ENCODE measurements around the gene CYRIA. TPM values are rescaled to one million over a fixed set of nuclear protein-coding genes. Genes with fewer than 3 reads are reported as not detected.

Gene CYRIA
- polyA plus RNA-seq, 12 donors, result 4.3 to 8.9 (median 6.4) TPM; not detected in 1

- no peak for DNase-seq
These were observed 15.1 kb downstream of the CYRIA start for GRCh38 chr2:16650287-16651249.

- DNase-seq, result no peak
These were observed 16.0 kb downstream of the CYRIA start for GRCh38 chr2:16649353-16650286.

DNA sequence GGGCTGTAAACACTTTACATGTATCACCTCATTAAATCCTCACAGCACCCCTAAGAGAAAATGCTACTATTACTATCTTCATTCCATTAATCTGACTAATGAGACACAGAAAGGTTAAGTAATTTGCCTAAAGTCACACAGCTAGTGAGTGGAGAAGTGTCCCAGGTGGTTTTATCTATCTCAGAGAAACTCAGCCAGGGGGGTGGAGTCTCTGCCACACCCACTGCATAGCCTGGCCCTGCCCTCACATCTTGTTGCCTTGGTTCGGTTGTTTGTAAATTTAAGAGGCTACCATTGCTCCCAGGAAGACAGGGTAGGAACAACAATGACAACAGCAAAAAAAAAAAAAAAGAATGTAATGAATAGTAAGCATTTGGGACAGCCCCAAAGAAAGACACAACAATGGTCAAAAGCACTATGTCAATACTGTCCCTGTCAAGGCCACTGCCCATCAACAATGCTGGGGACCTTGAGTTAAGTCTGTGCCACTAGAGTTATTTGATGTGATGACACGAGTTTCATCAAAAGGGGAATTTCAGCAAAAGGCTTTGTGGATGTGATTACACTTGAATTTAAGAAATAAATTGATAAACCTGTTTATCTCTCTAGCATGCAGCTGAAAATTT, 17.5 kb downstream of the CYRIA start:
- no peak for DNase-seq

- DNase-seq, result no peak
These were observed 19.7 kb downstream of the CYRIA start for GRCh38 chr2:16645775-16646559.

DNA sequence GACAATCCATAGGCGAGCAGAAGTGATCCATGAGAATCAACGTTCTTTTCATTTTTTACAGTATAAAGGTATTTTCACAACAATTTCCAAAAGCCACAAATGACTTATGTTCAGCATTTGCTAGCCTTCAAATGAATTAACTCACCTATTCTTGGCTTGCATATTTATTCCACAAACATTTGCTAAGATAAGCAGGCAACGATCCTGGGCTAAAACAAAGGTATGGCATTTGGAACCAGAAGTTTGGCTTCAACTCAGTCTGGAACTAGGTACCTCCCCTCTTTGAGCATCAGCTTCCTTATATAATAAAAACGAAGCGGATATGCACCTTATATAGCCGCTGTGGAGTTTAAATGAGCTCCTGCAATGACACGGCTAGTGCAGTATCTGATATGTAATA, 20.5 kb downstream of the CYRIA start:
- no peak for DNase-seq

DNA sequence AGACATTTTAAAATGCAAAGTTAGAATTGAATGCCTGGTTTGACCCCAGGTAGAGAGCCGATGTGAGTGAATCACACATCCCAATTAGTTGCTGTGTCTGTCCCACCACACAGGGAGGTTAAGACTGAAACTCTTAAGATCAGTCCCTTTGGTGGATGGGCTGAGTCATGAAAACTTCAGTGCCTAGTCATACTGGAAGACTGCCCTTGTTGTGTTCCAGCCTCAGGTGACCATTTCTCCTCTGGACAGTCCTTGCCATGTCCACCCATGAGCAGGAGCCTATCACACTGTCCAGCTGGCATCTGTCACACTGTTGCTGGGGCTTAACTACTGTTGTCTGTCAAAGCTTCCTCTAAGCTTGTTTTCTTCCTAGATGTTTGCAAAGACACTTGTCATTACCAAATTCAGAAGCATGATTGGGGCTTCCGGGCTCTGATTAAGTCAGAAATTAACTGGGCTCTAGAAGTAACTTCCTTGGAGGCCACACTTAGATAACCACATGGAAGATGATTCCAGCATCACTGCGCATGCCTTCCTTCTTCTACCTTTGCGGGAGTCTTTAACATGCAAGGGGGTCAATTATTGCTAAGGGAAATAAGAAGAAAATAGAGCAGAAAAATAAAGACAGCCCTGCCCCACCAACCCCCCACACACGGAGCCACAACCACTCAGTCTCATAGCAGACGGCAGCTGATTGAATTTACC, 21.3 kb downstream of the CYRIA start:
- no peak for DNase-seq

- DNase-seq, result no peak
These were observed 22.5 kb downstream of the CYRIA start for GRCh38 chr2:16643099-16643498.

GRCh38 chr2:16642088-16642487, 23.5 kb downstream of the CYRIA start:
- DNase-seq, result no peak

GRCh38 chr2:16641509-16641908, 24.1 kb downstream of the CYRIA start:
- DNase-seq, result no peak

- DNase-seq, result no peak
These were observed 24.8 kb downstream of the CYRIA start for GRCh38 chr2:16640867-16641266.

DNA sequence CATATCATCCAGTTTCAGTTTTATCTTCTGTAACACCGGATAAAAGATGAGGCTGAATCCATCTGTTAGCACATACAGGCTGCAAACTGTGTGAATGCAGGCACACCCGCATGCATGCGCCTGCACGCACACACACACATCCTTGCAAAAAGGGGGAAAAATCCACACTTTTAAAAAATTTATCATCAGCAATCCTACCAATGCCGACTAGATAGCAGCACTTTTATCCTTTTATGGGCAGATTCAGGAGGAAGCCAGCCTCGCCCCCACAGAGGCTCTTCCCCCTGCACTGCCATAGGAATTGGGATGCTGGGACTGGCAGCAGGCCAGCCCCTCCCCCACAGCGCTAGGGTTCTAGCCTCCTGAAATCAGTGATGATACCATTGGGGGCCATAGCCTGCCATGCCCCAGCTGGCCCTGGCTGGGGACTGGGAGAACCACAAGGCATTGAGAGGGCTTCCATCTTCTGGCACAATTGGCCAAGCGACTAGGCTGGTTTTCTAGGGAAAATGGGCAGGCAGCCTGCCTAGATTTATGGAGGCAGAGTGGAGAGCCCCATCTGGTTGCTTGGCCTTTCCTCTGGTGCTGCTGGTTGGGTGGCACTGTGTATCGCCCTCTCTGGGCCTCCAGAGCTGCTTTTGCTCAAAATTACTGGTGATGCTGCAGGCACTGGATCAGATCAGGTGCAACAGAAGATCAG, 25.5 kb downstream of the CYRIA start:
- no peak for DNase-seq

DNA sequence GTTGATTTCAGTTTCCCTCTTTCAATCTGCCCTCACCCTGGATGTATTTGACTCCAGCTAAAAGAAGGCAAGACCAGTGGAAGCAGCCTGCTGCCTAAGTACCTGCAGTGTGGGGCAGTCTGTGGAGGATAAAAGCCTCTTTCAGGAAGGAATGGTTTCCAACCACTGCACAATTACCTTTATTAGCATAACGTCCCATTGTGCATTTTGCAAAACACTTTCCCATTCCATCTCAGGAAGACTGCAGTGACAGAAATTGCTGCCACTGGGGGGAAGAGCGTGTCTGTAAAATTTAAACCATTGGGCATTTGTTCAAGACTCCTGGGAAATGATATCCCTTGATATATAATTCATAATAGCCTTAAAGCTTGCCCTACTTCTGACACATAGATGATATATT, 26.2 kb downstream of the CYRIA start:
- DNase-seq, result no peak

- no peak for DNase-seq
These were observed 26.7 kb downstream of the CYRIA start for GRCh38 chr2:16638946-16639345.

DNA sequence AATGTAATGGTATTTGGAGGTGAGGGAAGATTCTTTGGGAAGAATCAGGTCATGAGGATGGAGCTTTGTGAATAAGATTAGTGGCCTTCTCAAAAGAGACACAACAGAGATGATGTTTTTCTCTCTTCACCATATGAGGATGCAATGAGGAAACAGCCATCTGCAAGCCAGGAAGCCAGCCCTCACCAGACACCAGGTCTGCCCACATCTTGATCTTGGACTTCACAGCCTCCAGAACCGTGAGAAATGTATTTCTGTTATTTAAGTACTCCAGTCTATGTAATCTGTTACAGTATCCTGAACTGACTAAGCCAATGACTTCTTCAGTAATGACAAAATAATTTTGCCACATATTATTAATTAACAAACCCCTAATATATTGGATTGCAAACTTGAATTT, 28.3 kb downstream of the CYRIA start:
- DNase-seq, result no peak

GRCh38 chr2:16635791-16636699, 29.6 kb downstream of the CYRIA start:
- no peak for DNase-seq

DNA sequence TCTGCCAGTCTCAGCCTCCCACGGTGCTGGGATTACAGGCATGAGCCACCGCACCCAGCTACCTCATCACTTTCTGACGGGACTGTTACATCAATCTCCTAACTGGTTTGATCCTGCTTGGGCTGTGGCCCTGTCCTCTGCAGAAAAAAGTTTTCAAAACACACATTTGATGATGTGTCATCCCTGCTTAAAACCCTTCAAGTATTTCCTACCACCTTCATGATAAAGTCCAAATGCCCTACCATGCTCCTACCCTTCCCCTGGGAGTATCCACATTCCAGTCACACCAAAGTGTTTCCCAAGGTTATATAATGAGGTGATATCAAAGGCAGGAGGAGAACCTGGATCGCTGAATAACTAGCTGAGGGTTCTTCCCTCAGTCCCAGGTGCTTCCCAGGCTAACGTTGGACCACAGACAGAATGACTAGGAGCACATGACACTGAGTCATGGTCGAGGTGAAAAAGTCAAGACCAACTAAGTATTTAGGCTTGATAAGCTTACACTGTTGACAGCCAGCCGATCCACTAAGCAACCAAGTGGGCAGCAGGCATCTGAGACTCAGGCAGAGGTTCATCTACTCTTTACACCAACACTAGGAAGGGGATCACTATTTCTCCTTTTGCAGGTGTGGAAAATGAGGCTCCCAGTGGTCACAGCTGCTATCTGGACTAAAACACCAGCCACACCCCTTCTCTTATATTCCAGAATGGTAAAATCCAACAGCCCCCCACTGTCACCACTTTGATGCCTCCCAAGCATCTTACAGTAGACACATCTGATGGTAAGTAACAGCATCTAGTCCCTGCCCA, 31.8 kb downstream of the CYRIA start:
- no peak for DNase-seq

GRCh38 chr2:16632598-16632997, 33.0 kb downstream of the CYRIA start:
- DNase-seq, result no peak

DNA sequence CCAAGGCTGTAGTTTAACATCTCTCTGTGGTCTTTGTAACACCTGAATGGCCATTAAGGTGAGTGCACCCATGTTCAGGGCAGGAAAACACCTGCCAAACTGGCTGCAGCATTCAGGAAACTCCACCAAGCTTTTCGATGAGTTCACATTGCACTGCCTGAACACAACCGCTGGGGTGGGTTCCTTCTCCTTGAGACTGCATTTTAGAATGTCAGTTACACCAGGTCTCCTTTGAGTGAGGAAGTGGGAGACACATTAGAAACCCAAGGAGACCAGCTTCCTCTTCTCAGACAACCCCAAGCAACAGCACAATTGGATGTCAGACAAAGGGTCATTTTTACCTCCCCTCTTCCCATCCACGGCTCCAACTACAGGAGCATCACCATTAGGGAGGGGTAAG, 35.2 kb downstream of the CYRIA start:
- no peak for DNase-seq

Data from muscle of arm (tissue), 12 donors.